Smooth muscle cell (in vitro differentiated cells): ENCODE measurements around the gene CCNY. TPM values are rescaled to one million over a fixed set of nuclear protein-coding genes. Genes with fewer than 3 reads are reported as not detected.

Experiments used
- DNase-seq: peaks from one replicate; lab custom pipeline; 2025; ENCODE audit not compliant: unreplicated experiment; lab: John Stamatoyannopoulos, UW
- H2AFZ ChIP-seq: fragments of 200-600 bp; sonication (generic); 2 replicates; pipeline ENCODE4 v1.6.0; 2016; ENCODE audit warnings: antibody characterized with exemption, low read depth, mild to moderate bottlenecking
- H3F3A ChIP-seq: fragments of 200-600 bp; sonication (generic); 2 replicates; pipeline ENCODE4 v1.6.0; 2017; ENCODE audit warnings: antibody characterized with exemption, low read depth
- H3K27ac ChIP-seq: fragments of 200-600 bp; sonication (generic); 2 replicates; pipeline ENCODE4 v1.5.1; 2016; ENCODE audit warnings: low read depth, mild to moderate bottlenecking
- H3K27me3 ChIP-seq: fragments of 200-600 bp; sonication (generic); 2 replicates; pipeline ENCODE4 v1.6.1; 2016; ENCODE audit warnings: low read depth, mild to moderate bottlenecking
- H3K36me3 ChIP-seq: fragments of 200-600 bp; sonication (generic); 2 replicates; pipeline ENCODE4 v1.5.1; 2016; ENCODE audit warnings: low read depth
- H3K4me1 ChIP-seq: fragments of 200-600 bp; sonication (generic); 2 replicates; pipeline ENCODE4 v1.5.1; 2016; ENCODE audit warnings: low read depth
- H3K4me2 ChIP-seq: fragments of 200-600 bp; sonication (generic); 2 replicates; pipeline ENCODE4 v1.6.0; 2016; ENCODE audit warnings: mild to moderate bottlenecking
- H3K4me3 ChIP-seq: fragments of 200-600 bp; sonication (generic); 2 replicates; pipeline ENCODE4 v1.5.1; 2016; ENCODE audit warnings: mild to moderate bottlenecking
- H3K79me2 ChIP-seq: fragments of 200-600 bp; sonication (generic); 2 replicates; pipeline ENCODE4 v1.6.0; 2016; ENCODE audit warnings: low read depth, mild to moderate bottlenecking
- H3K9ac ChIP-seq: fragments of 200-600 bp; sonication (generic); 2 replicates; pipeline ENCODE4 v1.6.0; 2016; ENCODE audit warnings: low read depth
- H3K9me3 ChIP-seq: fragments of 200-600 bp; sonication (generic); replicated peaks from 2 replicates; pipeline ENCODE4 v1.5.1; 2016; ENCODE audit warnings: low read depth
- H4K20me1 ChIP-seq: fragments of 200-600 bp; sonication (generic); 2 replicates; pipeline ENCODE4 v1.6.0; 2016; ENCODE audit warnings: low read depth
- CTCF ChIP-seq: fragments of 200-600 bp; sonication (generic); IDR thresholded peaks from 2 replicates; pipeline ENCODE4 v1.5.1; 2017; ENCODE audit warnings: borderline replicate concordance, mild to moderate bottlenecking, antibody characterized with exemption; ENCODE audit not compliant: insufficient read depth, poor library complexity, severe bottlenecking
- WGBS: methylation state at CpG from one replicate; pipeline ENCODE4 v1.1.7; 2016; ENCODE audit warnings: low lambda C conversion rate; 5-methylcytosine and 5-hydroxymethylcytosine counted together
- polyA plus RNA-seq: library from polyadenylated mRNA; unstranded; fragments of >200 nt; fragmentation: Nextera tagmentation; extraction: Ambion mirVana; gene quantifications from 2 replicates; pipeline ENCODE4 v1.2.1, GENCODE V29; 2016
- total RNA-seq: library from RNA; depleted of rRNA; stranded (reverse); fragments of >200 nt; gene quantifications from 2 replicates; pipeline ENCODE4 v1.2.3, GENCODE V29; 2014

The CCNY gene
- total and polyA plus RNA-seq, 2 experiments from 2014 or later, result 46.9 to 57.5 TPM

- no peaks in the 10 kb centered on the region for H3F3A ChIP-seq
- 100% methylated on average over 1 of the region's 1 CpG for WGBS
- no peak for TF ChIP-seq CTCF
- no peak overlapping the region for H2AFZ ChIP-seq
- H4K20me1 ChIP-seq, result peaks cover 95% of the 10 kb centered on the region
- H3K9ac ChIP-seq, result no peak overlapping the region
- H3K4me1 ChIP-seq, result peaks cover 18% of the 10 kb centered on the region
- H3K4me3 ChIP-seq, result no peak overlapping the region
- H3K9me3 ChIP-seq, result no peaks in the 10 kb centered on the region
- DNase-seq, result no peak
- H3K36me3 ChIP-seq, result no peaks in the 10 kb centered on the region
- no peak overlapping the region for H3K4me2 ChIP-seq
- no peaks in the 10 kb centered on the region for H3K27me3 ChIP-seq
- no peak overlapping the region for H3K27ac ChIP-seq
- peaks cover 95% of the 10 kb centered on the region for H3K79me2 ChIP-seq
These were observed 38.9 kb downstream of the CCNY start for GRCh38 chr10:35375091-35375765.

- H3K36me3 ChIP-seq, result no peaks in the 10 kb centered on the region
- no peak for DNase-seq
- no peaks in the 10 kb centered on the region for H3K27me3 ChIP-seq
- H3K79me2 ChIP-seq, result peaks cover 96% of the 10 kb centered on the region
- H2AFZ ChIP-seq, result no peak overlapping the region
- 91% methylated on average over 5 of the region's 5 CpGs for WGBS
- no peaks in the 10 kb centered on the region for H3F3A ChIP-seq
- no peak overlapping the region for H3K4me3 ChIP-seq
- no peaks in the 10 kb centered on the region for H3K9me3 ChIP-seq
- no peak overlapping the region for H3K27ac ChIP-seq
- no peak for TF ChIP-seq CTCF
- H3K9ac ChIP-seq, result no peak overlapping the region
- peaks cover 93% of the 10 kb centered on the region for H4K20me1 ChIP-seq
- no peak overlapping the region for H3K4me2 ChIP-seq
- peaks cover 26% of the 10 kb centered on the region for H3K4me1 ChIP-seq
These were observed 40.9 kb downstream of the CCNY start for GRCh38 chr10:35377050-35377728.

- 43% methylated on average over 9 of the region's 9 CpGs for WGBS
- Histone ChIP-seq H3K27ac (peak overlapping the region; percentile 61), H3K4me1 (peaks cover 26% of the 10 kb centered on the region), H3K9me3 (no peaks in the 10 kb centered on the region), H3K4me2 (peak overlapping the region; percentile 73), H2AFZ (no peak overlapping the region), H3K79me2 (peaks cover 96% of the 10 kb centered on the region), H4K20me1 (peaks cover 93% of the 10 kb centered on the region), H3K36me3 (no peaks in the 10 kb centered on the region), H3K9ac (no peak overlapping the region), H3K27me3 (no peaks in the 10 kb centered on the region), H3F3A (no peaks in the 10 kb centered on the region), H3K4me3 (no peak overlapping the region)
- TF ChIP-seq CTCF, result no peak
- DNase-seq, result no peak
These were observed 42.4 kb downstream of the CCNY start for GRCh38 chr10:35378541-35379210.
